ENCODE results near the gene EFCAB11.
A peak's percentile ranks its signal among the peaks of the same experiment; 100 is the strongest.

Gene EFCAB11

DNA sequence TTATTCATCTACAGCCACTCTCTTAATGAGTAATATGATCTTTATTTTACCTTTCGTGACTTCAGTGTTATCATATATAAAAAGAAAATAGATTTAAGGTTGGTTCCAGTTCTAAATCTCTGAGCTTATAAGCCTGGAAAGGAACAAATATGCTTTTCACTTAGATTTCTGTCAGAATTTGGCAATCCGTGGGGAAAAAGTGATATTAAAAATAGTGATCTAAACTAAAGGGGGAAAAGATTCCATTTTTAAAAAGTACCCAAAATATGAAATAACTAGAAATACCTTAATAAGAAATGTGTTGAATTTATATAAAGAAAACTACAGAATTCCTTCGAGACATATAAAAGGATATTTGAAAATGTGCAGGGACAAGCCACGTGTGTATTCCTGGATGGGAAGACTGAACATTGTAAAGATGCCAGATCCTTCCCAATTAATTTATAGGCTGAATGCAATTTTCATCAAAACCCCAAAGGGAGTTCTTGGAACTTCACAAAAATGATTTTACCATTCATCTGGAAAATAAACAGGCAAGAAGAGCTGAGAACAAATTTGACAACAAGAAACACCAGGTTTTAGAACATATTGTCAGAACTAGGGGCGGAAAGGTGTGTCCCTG lies 142.5 kb downstream of the EFCAB11 start:
- no peak for DNase-seq

DNA sequence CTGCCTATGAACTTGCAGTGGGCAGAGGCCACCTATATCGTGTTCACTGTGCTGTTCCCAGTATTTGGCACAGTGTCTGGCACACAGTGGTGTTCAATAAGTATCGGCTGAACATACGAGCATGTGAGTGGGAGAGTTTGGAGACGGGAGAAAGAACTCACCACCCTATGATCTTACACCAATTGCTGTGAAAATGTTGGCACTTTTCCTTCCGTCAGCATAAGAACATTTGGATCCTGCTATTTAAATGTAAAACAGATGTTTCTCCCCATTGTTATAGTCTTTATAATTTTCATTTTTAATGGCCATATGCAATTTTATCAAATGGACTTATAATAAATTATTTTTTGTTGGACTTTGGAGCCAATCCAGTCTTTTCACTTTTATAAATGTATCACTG lies 144.4 kb downstream of the EFCAB11 start:
- DNase-seq = no peak

DNA sequence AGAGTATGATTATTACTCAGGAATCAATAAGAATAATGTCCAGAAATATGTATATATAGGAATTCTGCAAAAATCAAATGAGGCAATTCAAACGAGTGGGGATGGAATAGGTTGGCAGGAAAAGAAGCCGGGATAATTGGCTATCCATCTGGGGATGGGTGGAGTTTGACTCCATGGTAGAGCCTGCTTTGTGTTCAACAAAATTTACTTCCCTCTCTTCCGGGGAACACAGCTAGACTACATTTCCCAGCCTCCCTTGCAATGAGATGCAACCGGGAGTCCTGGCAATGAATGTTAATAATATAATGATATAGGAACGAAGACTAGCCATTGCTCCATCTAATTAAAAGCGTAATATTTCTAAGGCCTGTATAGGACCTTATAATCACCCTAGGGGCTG lies 146.6 kb downstream of the EFCAB11 start:
- DNase-seq = no peak

DNA sequence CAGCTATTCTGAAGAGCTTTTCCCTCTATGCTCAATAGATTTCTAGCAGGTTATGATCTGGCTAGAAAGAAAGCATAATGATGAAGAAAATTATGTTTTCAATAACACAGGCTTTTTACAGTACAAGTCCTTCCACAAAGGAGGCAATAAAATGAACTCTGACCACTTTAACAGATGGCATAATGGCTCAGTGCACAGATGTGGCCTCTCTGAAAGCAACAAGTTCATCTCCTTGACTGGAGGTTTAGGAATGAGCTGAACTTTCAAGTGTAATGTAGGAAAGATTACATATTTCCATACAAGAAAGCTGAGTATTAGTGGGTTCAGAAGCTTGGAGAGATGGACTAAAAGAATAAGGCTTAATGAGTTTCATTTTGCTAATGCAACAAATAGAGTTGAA lies 147.4 kb downstream of the EFCAB11 start:
- DNase-seq = no peak

DNA sequence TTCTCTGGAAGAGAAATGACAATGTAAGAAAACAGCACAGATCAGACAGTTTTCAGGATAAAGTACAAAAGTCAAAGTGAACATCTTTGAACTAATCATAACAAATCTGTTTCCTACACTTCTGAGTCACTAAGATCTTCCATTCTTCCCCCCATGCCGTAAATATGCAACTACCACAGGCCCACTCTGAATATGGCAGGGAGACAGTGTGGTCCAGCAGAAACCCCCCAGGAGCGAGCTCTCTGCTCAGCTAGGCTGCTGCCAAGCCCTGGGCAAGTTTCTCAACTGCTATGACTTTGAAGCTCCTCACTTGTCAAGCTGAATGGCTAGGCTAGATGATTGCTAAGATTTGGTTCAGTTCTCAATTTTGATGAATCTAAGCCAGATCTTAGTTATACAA lies 148.1 kb downstream of the EFCAB11 start:
- no peak for DNase-seq

DNA sequence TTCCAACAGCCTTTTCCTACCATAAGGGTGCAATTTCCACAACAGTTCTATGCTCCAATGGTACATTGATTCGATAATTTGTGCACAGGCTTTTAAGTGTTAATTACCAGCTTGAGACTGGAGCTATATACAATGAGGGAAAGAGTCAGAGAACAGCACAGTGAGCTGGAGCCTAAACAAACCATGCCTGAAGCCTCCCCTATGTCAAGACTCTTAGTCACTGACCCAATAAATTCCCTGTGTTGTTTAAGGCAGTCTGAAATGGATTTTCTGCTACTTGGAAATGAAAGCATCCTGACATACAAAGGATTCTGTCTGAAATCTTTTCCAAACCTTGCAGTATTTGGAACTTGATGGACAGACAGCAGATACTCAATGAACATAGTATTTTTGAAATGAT lies 149.0 kb downstream of the EFCAB11 start:
- DNase-seq = no peak

DNA sequence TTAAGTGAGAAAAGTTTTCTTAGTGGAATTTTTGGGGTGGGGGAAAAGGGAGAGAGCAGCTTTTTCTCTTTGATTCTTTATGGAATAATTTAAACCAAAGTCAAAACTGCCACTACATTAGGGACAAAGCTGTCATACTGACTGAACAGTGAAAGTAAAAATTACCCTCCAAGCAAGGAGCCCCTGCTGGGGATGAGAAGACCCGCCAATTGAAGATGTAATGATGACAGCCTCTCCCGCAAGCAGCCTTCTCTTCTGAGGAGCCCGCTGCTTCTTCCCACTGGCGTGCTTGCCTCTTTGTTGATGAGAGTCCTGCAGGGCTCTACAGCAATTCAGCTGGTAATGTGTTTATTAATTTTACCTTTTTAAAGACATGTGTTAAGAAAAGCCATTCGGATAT lies 151.0 kb downstream of the EFCAB11 start:
- no peak for DNase-seq

DNA sequence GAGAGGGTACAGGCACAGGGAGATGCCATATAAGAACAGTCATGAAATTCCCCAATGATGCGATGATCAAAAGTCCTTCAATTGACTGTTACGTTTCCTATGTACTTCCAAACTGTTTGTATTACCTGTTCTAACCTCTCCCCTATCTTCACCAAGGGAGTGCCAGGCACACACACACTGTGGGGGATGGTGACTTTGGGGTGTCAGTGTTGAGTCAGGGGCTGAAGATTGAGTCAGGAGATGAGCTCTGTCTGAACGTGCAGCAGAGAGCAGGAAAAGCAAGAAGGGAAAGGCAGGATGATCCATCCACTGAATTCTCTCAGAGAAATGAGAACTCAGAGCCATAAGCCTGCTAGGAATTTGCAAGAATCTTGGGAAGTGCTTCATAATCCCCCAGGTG lies 153.4 kb downstream of the EFCAB11 start:
- DNase-seq = no peak

DNA sequence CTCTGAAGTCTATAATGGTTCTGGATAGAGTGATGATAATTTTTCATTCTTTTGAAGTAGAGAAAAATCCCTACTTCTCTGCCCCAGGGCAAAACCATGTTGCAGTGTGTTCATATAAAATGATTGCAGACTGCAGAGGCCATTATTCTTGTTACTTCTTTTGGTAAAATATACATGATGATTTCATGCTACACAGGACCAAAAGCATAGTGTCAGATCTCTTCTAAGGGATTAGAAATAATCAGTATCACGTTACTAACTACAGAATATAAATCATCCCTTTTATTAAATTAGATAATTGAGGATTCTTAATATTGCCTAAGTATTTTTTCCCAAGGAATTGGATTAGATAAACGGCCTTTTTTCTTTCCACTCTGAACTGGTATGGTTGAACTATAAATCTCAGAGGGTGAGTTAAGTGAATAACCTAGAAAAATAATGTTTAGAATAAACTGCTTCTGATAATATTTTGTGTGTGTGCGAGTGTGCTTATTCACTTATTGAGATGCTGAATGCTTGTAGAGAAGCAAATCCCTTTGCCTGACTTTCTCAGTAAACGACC lies 156.2 kb downstream of the EFCAB11 start:
- no peak for DNase-seq

DNA sequence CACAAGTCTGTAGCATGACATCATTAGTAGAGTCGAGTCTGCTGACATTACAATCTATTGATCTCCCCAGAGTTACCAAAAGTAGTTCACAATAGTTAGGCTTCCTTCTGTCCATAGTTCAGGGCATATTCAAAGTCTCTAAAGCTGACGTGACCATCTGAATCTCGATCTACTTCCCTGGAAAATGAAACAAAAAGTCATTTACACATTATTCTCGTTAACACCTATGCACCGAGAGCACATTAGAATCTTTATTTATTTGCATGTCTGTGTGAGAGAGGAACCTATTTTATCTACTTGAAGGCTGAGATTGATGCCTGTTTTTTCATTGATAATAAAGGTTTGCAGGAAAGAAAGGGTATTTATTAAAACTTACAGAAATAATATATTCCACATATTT lies 157.4 kb downstream of the EFCAB11 start:
- no peak for DNase-seq

DNA sequence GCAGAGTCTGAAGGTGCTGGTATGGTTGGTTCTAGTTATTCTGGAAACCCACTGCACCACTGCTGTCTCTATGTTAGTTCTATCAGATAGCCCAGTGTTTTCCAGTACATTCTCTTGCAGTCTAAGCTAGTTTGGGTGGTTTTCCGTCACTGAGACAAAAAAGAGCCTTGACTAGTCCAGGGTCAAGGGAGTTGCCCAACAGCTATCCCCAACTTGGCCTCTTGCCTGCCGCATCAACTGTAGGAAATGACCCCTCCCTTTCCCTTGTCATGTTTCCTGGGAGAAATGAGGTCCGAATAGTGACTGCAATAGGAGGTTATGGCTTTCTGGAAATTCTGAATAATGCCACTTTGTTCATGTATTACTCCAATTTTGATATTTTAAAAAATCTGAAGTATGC lies 160.4 kb downstream of the EFCAB11 start:
- no peak for DNase-seq

DNA sequence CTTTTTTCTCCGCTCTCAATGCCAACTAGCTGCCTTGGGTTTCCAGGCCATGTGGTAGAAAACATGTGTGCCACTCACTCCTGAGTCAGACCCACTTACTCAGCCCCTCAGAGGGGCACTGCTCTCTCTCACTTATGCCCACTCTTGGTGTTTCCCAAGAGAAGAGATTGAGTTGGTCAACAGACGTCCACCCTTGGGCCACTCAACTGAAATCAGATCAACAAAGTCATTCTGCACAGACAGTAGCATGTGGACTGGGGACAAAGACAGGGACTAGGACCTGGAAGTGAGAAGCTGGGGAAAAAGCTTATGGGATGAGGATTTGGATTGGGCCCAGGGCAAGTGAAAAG lies 161.2 kb downstream of the EFCAB11 start:
- no peak for DNase-seq

DNA sequence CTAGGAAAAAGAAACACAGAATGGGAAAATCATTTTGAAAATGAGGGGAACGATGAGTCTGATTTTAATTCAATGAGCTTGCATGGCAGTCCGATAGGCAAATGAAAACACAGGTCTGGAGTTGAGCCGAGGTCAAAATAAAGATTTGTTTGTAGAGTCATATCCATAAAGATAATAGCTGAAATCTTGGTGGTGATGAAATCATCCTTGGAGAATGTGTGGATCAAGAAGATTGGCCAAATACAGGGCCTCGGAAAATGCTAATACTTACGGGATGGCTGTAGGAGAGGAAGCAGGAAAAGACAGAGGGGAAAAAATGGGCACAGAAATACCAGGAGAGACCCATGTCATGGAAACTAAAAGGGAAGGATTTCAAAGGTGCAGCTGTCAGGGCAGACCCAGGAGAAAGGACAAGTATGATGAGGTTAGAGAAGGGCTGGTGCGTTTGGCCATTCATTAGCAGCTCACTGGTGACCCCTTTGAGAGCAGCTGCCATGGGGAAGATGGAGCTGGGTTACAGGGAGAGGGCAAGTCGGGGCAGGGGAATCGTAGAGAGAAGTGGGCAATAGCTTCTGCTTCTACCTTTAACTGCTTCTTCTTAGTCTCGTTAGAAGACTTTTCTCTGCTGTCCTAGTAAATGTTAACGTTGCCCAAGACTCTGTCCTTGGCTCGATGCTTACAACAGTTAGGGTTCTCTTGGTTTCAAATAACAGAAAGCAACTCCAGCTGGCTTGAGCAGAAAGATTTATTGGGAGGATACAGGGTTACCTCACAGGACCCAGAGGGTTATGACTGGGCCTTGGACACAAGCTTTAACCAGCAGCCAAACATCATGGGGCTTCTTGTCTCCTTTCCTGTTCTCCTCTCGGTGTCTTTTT lies 161.8 kb downstream of the EFCAB11 start:
- no peak for DNase-seq

DNA sequence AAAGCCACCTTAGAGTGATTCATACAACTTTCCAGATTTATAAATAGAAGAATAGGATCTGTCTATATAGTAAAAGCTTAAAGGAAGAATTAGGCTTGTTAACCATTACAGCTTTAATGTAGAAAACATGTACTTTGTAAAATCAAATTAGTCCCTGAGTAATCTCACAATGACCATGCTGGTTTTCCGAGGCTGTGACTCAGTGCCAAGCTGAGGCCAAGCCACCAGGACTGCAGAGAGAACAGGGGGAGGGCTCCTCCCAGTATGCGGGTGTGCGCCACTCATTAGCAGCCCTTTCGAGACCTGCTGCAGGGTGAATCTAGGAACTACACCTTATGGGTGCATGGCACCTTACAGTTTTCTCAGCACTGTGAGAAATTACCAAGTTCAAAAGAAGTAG lies 167.0 kb downstream of the EFCAB11 start:
- no peak for DNase-seq

DNA sequence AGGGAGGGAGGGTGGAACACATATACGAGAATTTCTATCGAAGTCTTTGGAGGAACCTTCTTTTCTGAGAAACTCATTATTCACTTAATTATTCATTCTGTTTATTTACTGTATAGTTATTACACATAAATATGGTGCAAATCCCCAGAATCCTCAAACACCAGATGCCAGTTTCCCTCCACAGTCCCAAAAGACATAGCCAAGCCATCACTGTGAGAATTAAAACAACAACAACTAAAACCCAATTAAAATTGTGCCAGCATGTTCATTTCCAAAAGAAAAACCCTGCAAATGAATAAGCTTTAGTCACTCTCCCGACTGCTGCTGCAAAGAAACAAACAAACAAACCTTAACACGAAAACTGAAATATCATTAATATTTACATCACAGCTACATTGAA lies 173.5 kb downstream of the EFCAB11 start:
- DNase-seq = no peak

DNA sequence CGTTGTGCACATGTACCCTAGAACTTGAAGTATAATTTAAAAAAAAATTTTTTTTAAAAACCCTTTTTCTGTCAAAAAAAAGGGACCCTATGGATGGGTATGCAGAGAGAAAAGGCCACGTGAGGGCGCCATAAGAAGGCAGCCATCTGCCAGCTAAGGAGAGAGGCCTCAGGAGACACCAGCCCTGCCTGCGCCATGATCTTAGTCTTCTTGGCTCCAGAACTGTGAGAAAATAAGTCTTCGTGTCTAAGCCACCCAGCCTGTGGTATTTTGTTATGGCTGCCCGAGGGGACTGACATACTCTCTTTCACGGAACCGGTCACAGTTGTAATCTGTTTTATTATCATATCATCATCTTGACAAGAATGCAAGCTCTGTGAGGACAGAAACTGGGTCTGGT lies 174.8 kb downstream of the EFCAB11 start:
- DNase-seq = no peak

DNA sequence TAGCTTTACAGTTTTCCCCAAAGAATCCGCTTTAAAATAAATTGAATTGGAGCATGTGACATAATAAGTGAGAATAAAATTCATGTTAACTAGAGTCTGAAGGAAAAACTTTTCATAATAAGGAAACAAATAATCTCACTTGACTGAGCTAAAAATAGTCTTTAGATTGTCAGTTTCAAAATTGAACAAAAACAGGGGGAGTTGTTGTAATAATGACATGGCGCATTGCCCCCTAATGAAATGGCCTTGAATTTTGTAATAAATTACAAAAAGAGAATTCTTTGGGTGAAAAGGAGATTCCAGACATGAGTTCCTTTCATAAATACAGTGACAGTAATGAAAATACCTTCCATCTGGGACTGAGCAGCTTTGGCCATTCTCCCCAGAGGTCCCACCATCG lies 178.6 kb downstream of the EFCAB11 start:
- DNase-seq = no peak

DNA sequence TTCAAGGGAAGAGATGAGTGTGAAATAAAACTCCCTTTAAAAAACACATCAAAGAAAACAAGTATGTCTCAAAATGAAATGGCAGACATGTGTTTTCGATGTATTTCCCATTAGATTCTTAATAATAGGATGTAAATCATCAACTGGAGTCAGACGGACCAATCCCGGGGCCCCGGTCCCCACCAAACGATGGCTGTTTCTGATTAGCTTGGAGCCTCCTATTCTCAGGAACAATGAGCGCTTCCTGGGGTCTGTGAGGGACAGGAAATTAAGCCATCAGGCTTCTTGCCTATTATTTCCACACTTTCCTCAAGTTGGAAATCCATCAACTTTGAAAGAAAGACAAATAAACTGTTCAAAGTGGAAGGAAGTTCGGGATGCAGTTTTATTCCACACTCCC lies 179.4 kb downstream of the EFCAB11 start:
- no peak for DNase-seq

DNA sequence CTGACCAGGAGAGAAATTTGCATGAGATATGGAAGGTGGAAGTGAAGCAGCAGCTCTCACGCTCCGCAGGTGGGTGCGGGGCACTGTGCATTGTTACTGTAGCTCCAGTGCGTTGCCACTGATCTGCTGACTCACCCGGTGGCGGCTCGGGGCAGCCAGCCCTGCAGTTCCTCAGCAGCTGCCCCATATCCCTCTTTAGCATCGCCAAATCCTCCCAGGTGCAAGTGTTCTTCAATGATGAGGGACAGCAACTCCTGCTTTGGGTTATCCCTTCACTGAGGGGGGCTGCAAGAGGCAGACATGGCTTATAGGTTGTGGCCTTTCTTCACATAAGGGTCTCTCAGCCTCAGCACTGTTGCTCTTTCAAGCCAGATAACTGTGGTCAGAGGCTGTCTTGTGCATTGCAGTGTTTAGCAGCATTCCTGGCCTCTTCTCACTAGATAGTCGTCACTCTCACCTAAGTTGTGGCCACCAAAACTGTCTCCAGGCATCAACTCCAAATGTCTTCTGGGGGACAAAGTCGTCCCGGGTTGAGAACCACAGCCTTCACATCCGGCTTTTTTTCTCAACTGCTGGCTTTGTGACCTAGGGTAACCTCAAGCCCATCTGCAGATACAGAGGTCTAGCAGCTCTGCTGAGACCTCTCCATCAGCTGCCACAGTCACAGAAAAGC lies 180.8 kb downstream of the EFCAB11 start:
- DNase-seq = peak; percentile 82

DNA sequence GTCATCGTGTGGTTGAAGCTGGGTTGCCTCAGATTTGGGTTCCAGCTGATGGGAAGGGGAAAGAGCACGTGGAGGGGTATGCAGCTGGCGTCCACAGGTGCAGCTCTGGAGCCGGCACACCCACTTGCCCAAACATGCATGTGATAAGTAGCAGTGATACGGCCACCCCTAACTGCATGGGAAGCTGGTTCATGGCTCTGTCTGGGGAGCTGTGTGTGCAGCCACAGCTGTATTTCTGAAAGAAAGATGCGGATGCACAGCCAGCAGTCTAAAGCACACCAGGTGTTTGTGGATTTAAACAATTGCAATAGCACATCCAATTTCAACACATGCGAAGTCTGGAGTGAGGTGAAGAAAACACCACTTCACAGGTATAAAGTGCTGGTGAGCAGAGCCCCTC lies 181.4 kb downstream of the EFCAB11 start:
- peak; percentile 59 for DNase-seq

DNA sequence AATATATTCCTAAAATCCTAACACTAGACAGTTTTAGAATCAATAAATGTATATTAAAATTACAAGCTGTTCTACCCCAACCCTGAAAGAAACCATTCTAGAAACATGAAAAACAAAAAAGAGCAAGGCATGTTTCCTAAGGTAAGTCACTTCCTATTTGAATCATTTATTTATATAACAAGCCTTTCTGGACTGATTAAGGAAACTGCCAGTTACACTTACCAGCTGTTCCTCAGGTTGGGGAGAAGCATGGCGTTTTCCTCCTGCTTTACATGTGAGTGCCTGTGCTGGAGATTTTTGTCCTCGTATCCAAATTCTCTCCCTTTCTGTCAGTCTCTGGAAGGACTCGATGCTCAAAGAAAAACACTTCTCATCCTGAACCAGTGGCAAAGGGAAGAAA lies 183.3 kb downstream of the EFCAB11 start:
- DNase-seq = no peak

DNA sequence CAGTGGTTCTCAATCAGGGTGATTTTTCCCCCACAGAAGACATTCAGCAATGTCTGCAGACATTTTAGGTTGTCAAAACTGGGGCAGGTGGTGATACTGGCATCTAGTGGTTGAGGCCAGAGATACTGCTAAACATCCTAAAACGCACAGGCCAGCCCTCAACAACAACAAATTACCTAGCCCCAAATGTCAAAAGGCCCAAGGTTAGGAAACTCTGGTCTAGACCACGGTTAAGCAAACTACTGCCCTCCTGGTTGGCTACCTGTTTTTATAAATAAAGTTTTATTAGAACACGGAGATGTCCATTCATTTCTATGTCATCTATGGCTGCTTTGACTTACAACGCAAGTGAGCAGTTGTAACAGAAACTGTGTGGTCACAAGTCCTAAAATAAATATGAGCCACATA lies 186.7 kb downstream of the EFCAB11 start:
- DNase-seq = peak; percentile 46

DNA sequence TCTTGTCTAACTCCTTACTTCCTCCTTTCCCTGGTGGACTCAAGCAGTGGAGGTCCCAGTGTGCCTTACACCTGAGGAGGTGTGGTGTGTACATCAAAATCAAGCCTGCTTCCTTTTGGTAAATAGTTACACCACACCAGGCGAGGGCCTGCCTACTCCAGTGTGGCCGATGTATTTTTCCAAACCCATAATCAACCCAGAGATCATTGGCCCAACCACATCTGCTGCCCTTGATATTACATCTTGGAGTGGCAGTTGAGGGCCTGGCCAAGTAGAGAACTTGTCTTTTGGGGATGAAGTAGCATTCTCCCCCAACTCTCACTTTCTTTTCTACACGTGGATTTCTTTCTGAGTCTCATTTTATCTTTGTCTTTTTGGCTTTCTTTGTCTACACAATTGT lies 187.4 kb downstream of the EFCAB11 start:
- no peak for DNase-seq

DNA sequence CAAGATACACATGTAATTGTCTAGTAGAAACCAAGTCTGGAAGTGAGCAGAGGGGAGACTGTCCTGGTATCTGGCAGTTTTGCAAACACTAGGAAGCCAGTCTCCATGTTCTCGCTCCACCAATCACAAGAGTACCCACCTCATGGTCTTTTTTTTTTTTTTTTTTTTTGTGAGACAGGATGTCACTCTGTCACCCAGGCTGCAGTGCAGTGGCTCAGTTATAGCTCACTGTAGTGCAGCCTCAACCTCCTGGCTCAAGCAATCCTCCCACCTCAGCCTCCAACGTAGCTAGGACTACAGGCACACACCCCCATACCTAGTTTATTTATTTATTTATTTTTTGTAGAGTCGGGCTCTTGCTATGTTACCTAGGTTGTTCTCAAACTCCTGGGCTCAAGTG lies 189.2 kb downstream of the EFCAB11 start:
- no peak for DNase-seq

Measured in NCI-H526 treated with DMSO at 0.1 percent for 48 hours (cell line).